GM18870 (cell line): ENCODE measurements around the gene MARCHF6.
A peak's percentile ranks its signal among the peaks of the same experiment; 100 is the strongest.
"Not testable (repeated sequence)": the region's sequence is repeated elsewhere in the genome, so short reads cannot be mapped to it uniquely, and the experiment has no call there.

ENCODE experiments used
- ATAC-seq: cut with Tn5 transposase; IDR thresholded peaks from one replicate; pipeline ENCODE4 v1.9.1; 2021; ENCODE audit warnings: moderate library complexity; ENCODE audit not compliant: unreplicated experiment

The MARCHF6 gene

GRCh38 chr5:10374046-10375022, 20.8 kb downstream of the MARCHF6 start:
- ATAC-seq, result no peak

- ATAC-seq, result not testable (repeated sequence)
Measured at GRCh38 chr5:10375146-10375545, 21.7 kb downstream of the MARCHF6 start.

GRCh38 chr5:10376544-10376943, 23.0 kb downstream of the MARCHF6 start:
- no peak for ATAC-seq

- ATAC-seq, result no peak
Measured at GRCh38 chr5:10377081-10377480, 23.6 kb downstream of the MARCHF6 start.

GRCh38 chr5:10381803-10382202, 28.3 kb downstream of the MARCHF6 start:
- no peak for ATAC-seq

- no peak for ATAC-seq
Measured at GRCh38 chr5:10384483-10384882, 31.0 kb downstream of the MARCHF6 start.

- no peak for ATAC-seq
Measured at GRCh38 chr5:10387690-10388089, 34.2 kb downstream of the MARCHF6 start.

- ATAC-seq, result no peak
Measured at GRCh38 chr5:10391130-10391529, 37.6 kb downstream of the MARCHF6 start.

GRCh38 chr5:10392567-10393328, 39.3 kb downstream of the MARCHF6 start:
- ATAC-seq, result not testable (repeated sequence)

GRCh38 chr5:10393491-10393890, 40.0 kb downstream of the MARCHF6 start:
- no peak for ATAC-seq

GRCh38 chr5:10396552-10396951, 43.1 kb downstream of the MARCHF6 start:
- no peak for ATAC-seq

GRCh38 chr5:10399839-10400238, 46.3 kb downstream of the MARCHF6 start:
- no peak for ATAC-seq

- no peak for ATAC-seq
Measured at GRCh38 chr5:10400411-10400810, 46.9 kb downstream of the MARCHF6 start.

- ATAC-seq, result no peak
Measured at GRCh38 chr5:10400831-10401230, 47.3 kb downstream of the MARCHF6 start.

- peak; percentile 78 for ATAC-seq
Measured at GRCh38 chr5:10401498-10401897, 48.0 kb downstream of the MARCHF6 start.
